C4-2B (cell line): ENCODE data around the gene NAA60.

Source experiments
- ZFX ChIP-seq: fragments of 450-650 bp; IDR thresholded peaks from 2 replicates; pipeline ENCODE4 v1.6.1; 2017
- TF ChIP-seq, protein P1 (sequence below): fragments of 450-650 bp; conservative IDR thresholded peaks from 2 replicates; pipeline ENCODE4 v1.5.1; 2017; ENCODE audit warnings: mild to moderate bottlenecking

DNA sequence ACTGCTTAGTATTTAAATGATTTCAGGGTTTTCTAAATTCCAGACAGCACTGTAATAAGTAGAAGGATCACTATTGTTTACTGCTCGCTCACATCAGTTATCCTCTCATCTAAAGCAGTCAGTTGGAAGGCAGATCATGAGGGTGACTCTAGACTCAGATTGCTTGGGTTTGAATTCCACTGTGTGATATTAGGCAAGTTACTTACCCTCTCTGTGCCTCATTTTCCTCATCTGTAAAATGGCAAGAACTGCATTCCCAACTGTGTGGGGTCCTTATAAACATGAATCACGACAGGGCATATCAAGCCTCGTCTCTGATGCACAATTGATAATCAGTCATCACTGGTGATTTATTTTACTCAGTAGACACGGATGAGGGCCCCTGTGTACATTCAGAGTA is 72.4 kb downstream of the NAA60 start:
- TF ChIP-seq, protein P1, sequence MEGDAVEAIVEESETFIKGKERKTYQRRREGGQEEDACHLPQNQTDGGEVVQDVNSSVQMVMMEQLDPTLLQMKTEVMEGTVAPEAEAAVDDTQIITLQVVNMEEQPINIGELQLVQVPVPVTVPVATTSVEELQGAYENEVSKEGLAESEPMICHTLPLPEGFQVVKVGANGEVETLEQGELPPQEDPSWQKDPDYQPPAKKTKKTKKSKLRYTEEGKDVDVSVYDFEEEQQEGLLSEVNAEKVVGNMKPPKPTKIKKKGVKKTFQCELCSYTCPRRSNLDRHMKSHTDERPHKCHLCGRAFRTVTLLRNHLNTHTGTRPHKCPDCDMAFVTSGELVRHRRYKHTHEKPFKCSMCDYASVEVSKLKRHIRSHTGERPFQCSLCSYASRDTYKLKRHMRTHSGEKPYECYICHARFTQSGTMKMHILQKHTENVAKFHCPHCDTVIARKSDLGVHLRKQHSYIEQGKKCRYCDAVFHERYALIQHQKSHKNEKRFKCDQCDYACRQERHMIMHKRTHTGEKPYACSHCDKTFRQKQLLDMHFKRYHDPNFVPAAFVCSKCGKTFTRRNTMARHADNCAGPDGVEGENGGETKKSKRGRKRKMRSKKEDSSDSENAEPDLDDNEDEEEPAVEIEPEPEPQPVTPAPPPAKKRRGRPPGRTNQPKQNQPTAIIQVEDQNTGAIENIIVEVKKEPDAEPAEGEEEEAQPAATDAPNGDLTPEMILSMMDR = no peak
- TF ChIP-seq ZFX = no peak
